Astrocyte (in vitro differentiated cells and primary cell): ENCODE data around the gene PPIE. TPM values are rescaled to one million over a fixed set of nuclear protein-coding genes. Genes with fewer than 3 reads are reported as not detected.

ENCODE experiments used
- DNase-seq: peaks from one replicate; pipeline ENCODE4 v3.0.0-alpha.2; 2010; ENCODE audit warnings: low read depth
- FAIRE-seq: peaks from 2 replicates; lab custom pipeline; 2011; peaks lifted over from hg19 to GRCh38; lab: Jason Lieb, UNC
- H2AFZ ChIP-seq: 2 replicates; pipeline ENCODE4 v1.6.0; 2012; ENCODE audit warnings: low read depth, low read length, inconsistent platforms
- H3K27ac ChIP-seq: 2 replicates; pipeline ENCODE4 v1.5.1; 2011; ENCODE audit warnings: low read depth, low read length, inconsistent platforms
- H3K27me3 ChIP-seq: 2 replicates; pipeline ENCODE4 v1.6.0; 2011; ENCODE audit warnings: low read length, inconsistent platforms; ENCODE audit not compliant: insufficient read depth
- H3K36me3 ChIP-seq: 2 replicates; pipeline ENCODE4 v1.5.1; 2011; ENCODE audit warnings: low read length, inconsistent platforms; ENCODE audit not compliant: insufficient read depth
- H3K4me1 ChIP-seq: 2 replicates; pipeline ENCODE4 v1.5.1; 2011; ENCODE audit warnings: low read length, inconsistent platforms; ENCODE audit not compliant: insufficient read depth
- H3K4me2 ChIP-seq: 2 replicates; pipeline ENCODE4 v1.6.0; 2012; ENCODE audit warnings: low read length, inconsistent platforms
- H3K4me3 ChIP-seq: 2 replicates; pipeline ENCODE4 v1.5.1; 2011; ENCODE audit warnings: low read depth, mild to moderate bottlenecking, low read length, inconsistent platforms; ENCODE audit not compliant: insufficient read depth
- H3K79me2 ChIP-seq: 2 replicates; pipeline ENCODE4 v1.6.0; 2012; ENCODE audit warnings: mild to moderate bottlenecking, low read length, inconsistent platforms; ENCODE audit not compliant: insufficient read depth
- H3K9ac ChIP-seq: 2 replicates; pipeline ENCODE4 v1.6.0; 2012; ENCODE audit warnings: mild to moderate bottlenecking, low read length, inconsistent platforms
- H3K9me3 ChIP-seq: 2 replicates; pipeline ENCODE4 v1.5.1; 2012; ENCODE audit warnings: low read depth, mild to moderate bottlenecking, low read length, inconsistent platforms; ENCODE audit not compliant: insufficient read depth
- H4K20me1 ChIP-seq: 2 replicates; pipeline ENCODE4 v1.6.0; 2012; ENCODE audit warnings: low read length, inconsistent platforms; ENCODE audit not compliant: insufficient read depth
- H3K27ac Mint-ChIP-seq: one replicate; pipeline ENCODE4 v1.8.0; 2021; ENCODE audit warnings: mild to moderate bottlenecking, mixed read lengths; ENCODE audit not compliant: unreplicated experiment
- H3K27me3 Mint-ChIP-seq: one replicate; pipeline ENCODE4 v1.8.0; 2021; ENCODE audit warnings: low read depth, mixed read lengths; ENCODE audit not compliant: unreplicated experiment
- H3K36me3 Mint-ChIP-seq: one replicate; pipeline ENCODE4 v1.8.0; 2021; ENCODE audit warnings: low read depth, mixed read lengths; ENCODE audit not compliant: unreplicated experiment
- H3K4me1 Mint-ChIP-seq: one replicate; pipeline ENCODE4 v1.8.0; 2021; ENCODE audit warnings: low read depth, mixed read lengths; ENCODE audit not compliant: unreplicated experiment
- H3K4me3 Mint-ChIP-seq: one replicate; pipeline ENCODE4 v1.8.0; 2021; ENCODE audit warnings: mild to moderate bottlenecking, moderate library complexity, mixed read lengths; ENCODE audit not compliant: unreplicated experiment
- H3K9me3 Mint-ChIP-seq: one replicate; pipeline ENCODE4 v1.8.0; 2021; ENCODE audit warnings: mild to moderate bottlenecking, mixed read lengths; ENCODE audit not compliant: unreplicated experiment
- EZH2 ChIP-seq: IDR thresholded peaks from 2 replicates; pipeline ENCODE4 v1.6.1; 2012; ENCODE audit warnings: mild to moderate bottlenecking, low read length, inconsistent platforms; ENCODE audit not compliant: insufficient read depth
- total RNA-seq: library from RNA; stranded (reverse); gene quantifications from 2 replicates; pipeline ENCODE4 v1.2.1, GENCODE V29; 2021
- TF ChIP-seq, protein P1 (sequence below): IDR thresholded peaks from 2 replicates; pipeline ENCODE4 v1.5.1; 2011; ENCODE audit warnings: low read depth, mild to moderate bottlenecking, inconsistent platforms, low read length, moderate library complexity; ENCODE audit not compliant: insufficient read depth

The PPIE gene
- total RNA-seq, 1 donor from 2014 or later: 33.7 TPM

DNA sequence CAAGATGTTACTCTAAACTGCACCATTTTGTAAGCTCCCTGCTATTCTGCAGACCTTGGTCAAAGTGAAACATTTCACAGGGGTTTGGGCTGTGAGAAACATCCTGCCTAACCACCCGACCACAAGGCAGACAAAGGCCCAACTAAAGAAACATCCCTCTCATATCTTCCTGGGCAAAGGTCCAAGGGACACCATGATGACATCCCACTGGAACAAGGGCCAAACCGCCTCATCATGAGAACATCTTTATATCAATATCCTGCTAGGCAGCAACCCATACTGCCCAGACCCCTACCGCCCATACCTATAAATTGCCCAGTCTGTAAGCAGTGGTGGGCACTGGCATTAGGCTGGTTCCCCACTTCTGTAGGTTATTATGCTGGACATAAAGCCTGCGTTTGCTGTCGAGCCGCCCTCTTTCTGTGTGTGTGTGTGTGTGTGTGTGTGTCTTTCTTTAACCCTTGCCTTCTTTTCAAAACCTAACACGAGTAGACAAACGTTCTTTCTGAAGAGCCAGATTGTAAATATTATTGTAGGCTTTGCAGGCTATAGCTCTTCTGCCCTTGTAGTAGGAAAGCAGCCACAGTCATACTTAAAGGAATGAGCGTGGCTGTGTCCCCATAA is 1.0 kb upstream of the PPIE start:
- Mint-ChIP-seq H3K4me3 (peak overlapping the region; percentile 28), H3K27ac (peak overlapping the region; percentile 66), H3K4me1 (peaks cover 18% of the 10 kb centered on the region), H3K36me3 (no peaks in the 10 kb centered on the region), H3K9me3 (no peaks in the 10 kb centered on the region), H3K27me3 (peaks cover 33% of the 10 kb centered on the region)
- H3K9me3 ChIP-seq: no peaks in the 10 kb centered on the region
- FAIRE-seq (peak; percentile 63), DNase-seq (peak; percentile 36)
- peaks cover 20% of the 10 kb centered on the region for H3K79me2 ChIP-seq
- no peak overlapping the region for H3K4me3 ChIP-seq
- peaks cover 18% of the 10 kb centered on the region for H3K27me3 ChIP-seq
- no peak overlapping the region for H3K9ac ChIP-seq
- peaks cover 8% of the 10 kb centered on the region for H3K4me1 ChIP-seq
- no peak overlapping the region for H2AFZ ChIP-seq
- no peak for TF ChIP-seq EZH2
- TF ChIP-seq, protein P1, sequence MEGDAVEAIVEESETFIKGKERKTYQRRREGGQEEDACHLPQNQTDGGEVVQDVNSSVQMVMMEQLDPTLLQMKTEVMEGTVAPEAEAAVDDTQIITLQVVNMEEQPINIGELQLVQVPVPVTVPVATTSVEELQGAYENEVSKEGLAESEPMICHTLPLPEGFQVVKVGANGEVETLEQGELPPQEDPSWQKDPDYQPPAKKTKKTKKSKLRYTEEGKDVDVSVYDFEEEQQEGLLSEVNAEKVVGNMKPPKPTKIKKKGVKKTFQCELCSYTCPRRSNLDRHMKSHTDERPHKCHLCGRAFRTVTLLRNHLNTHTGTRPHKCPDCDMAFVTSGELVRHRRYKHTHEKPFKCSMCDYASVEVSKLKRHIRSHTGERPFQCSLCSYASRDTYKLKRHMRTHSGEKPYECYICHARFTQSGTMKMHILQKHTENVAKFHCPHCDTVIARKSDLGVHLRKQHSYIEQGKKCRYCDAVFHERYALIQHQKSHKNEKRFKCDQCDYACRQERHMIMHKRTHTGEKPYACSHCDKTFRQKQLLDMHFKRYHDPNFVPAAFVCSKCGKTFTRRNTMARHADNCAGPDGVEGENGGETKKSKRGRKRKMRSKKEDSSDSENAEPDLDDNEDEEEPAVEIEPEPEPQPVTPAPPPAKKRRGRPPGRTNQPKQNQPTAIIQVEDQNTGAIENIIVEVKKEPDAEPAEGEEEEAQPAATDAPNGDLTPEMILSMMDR: no peak
- no peak overlapping the region for H3K27ac ChIP-seq
- peaks cover 9% of the 10 kb centered on the region for H3K36me3 ChIP-seq
- peak overlapping the region; percentile 14 for H3K4me2 ChIP-seq
- H4K20me1 ChIP-seq: no peaks in the 10 kb centered on the region

DNA sequence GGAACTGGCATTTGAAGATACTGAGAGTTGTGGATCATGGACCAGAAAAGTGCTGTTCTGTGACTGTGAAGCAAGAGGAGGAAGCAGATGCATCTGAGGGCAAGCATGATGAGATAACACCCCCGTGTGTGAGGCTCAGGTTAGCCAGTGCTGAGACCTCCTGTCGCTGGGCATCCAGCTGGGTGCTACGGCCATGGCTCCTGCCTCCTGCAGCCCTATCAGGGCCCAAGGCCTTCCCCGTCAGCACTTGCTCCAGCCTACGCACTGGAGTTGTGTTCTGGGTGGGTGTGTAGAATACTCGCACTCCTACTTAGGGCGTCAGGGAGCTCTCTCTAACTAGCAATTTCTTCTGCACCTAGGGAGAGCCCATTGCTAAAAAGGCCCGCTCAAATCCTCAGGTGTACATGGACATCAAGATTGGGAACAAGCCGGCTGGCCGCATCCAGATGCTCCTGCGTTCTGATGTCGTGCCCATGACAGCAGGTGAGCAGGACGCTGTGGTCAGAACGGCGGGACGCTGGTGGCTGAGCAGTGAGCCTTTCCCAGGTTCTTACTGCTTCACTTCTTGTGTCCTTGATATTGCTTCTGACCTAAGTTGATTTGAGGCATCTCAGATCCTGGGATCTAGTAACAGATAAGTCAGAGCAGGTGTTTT is 6.5 kb downstream of the PPIE start:
- peaks cover 7% of the 10 kb centered on the region for H3K79me2 ChIP-seq
- no peak overlapping the region for H2AFZ ChIP-seq
- no peak overlapping the region for H3K27ac Mint-ChIP-seq
- no peaks in the 10 kb centered on the region for H3K27me3 ChIP-seq
- no peak overlapping the region for H3K4me3 ChIP-seq
- no peak overlapping the region for H3K27ac ChIP-seq
- DNase-seq (no peak), FAIRE-seq (no peak)
- no peaks in the 10 kb centered on the region for H3K4me1 ChIP-seq
- peaks cover 19% of the 10 kb centered on the region for H3K36me3 Mint-ChIP-seq
- H4K20me1 ChIP-seq: peaks cover 7% of the 10 kb centered on the region
- H3K4me2 ChIP-seq: no peak overlapping the region
- no peaks in the 10 kb centered on the region for H3K27me3 Mint-ChIP-seq
- no peak overlapping the region for H3K9ac ChIP-seq
- peaks cover 56% of the 10 kb centered on the region for H3K36me3 ChIP-seq
- peaks cover 2% of the 10 kb centered on the region for H3K4me1 Mint-ChIP-seq
- H3K9me3 ChIP-seq: no peaks in the 10 kb centered on the region
- no peak for TF ChIP-seq EZH2
- TF ChIP-seq, protein P1: no peak
- no peaks in the 10 kb centered on the region for H3K9me3 Mint-ChIP-seq
- no peak overlapping the region for H3K4me3 Mint-ChIP-seq

DNA sequence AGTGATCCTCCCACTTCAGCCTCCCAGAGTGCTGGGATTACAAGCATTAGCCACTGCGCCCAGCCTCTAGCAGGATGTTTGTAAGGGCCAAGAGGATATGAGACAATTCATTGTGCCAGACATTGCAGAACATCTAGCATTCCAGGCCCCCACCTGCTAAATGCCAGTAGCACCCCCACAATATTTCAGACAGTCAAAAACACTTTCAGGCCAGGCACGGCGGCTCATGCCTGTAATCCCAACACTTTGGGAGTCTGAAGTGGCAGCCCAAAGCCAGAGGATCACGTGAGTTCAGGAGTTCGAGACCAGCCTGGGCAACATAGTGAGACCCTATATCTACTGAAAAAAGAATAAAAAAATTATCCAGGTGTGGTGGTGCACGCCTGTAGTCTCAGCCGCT is 12.9 kb downstream of the PPIE start:
- no peak overlapping the region for H3K9ac ChIP-seq
- H3K4me1 ChIP-seq: no peaks in the 10 kb centered on the region
- Mint-ChIP-seq H3K27ac (no peak overlapping the region), H3K27me3 (no peaks in the 10 kb centered on the region), H3K4me3 (no peak overlapping the region), H3K36me3 (peaks cover 30% of the 10 kb centered on the region), H3K9me3 (no peaks in the 10 kb centered on the region), H3K4me1 (no peaks in the 10 kb centered on the region)
- no peak overlapping the region for H2AFZ ChIP-seq
- H3K36me3 ChIP-seq: peaks cover 49% of the 10 kb centered on the region
- H3K4me3 ChIP-seq: no peak overlapping the region
- no peak overlapping the region for H3K27ac ChIP-seq
- H3K27me3 ChIP-seq: no peaks in the 10 kb centered on the region
- H3K4me2 ChIP-seq: no peak overlapping the region
- H4K20me1 ChIP-seq: peaks cover 11% of the 10 kb centered on the region
- DNase-seq (no peak), FAIRE-seq (no peak)
- H3K9me3 ChIP-seq: no peaks in the 10 kb centered on the region
- H3K79me2 ChIP-seq: no peaks in the 10 kb centered on the region
- no peak for TF ChIP-seq EZH2
- TF ChIP-seq, protein P1: no peak
